Hematopoietic multipotent progenitor cell treated with erythropoietin and hydrocortisone succinate and interleukin-3 and kit ligand, for 17 days (in vitro differentiated cells): ENCODE measurements around the gene LENEP.
A peak's percentile ranks its signal among the peaks of the same experiment; 100 is the strongest.

ENCODE experiments used
- DNase-seq: peaks from one replicate; pipeline ENCODE4 v3.0.0-alpha.2; 2015; ENCODE audit warnings: low spot score

The LENEP gene

GRCh38 chr1:155011437-155012025, 18.1 kb downstream of the LENEP start:
- no peak for DNase-seq

- DNase-seq, result peak; percentile 87
These were observed 18.7 kb downstream of the LENEP start for GRCh38 chr1:155012026-155012546.

GRCh38 chr1:155012776-155013602, 19.6 kb downstream of the LENEP start:
- no peak for DNase-seq

- DNase-seq, result no peak
These were observed 20.2 kb downstream of the LENEP start for GRCh38 chr1:155013632-155014031.

- no peak for DNase-seq
These were observed 21.5 kb downstream of the LENEP start for GRCh38 chr1:155014709-155015508.

GRCh38 chr1:155015527-155016230, 22.3 kb downstream of the LENEP start:
- no peak for DNase-seq

- no peak for DNase-seq
These were observed 22.9 kb downstream of the LENEP start for GRCh38 chr1:155016231-155016831.

- peak; percentile 89 for DNase-seq
These were observed 23.9 kb downstream of the LENEP start for GRCh38 chr1:155017041-155017945.

- DNase-seq, result no peak
These were observed 24.5 kb downstream of the LENEP start for GRCh38 chr1:155017946-155018316.

GRCh38 chr1:155018617-155019348, 25.4 kb downstream of the LENEP start:
- no peak for DNase-seq

GRCh38 chr1:155019377-155020245, 26.2 kb downstream of the LENEP start:
- no peak for DNase-seq

GRCh38 chr1:155022136-155022926, 28.9 kb downstream of the LENEP start:
- no peak for DNase-seq

- DNase-seq, result no peak
These were observed 29.5 kb downstream of the LENEP start for GRCh38 chr1:155022927-155023236.

GRCh38 chr1:155023627-155024026, 30.2 kb downstream of the LENEP start:
- DNase-seq, result no peak

- no peak for DNase-seq
These were observed 30.9 kb downstream of the LENEP start for GRCh38 chr1:155024315-155024714.

GRCh38 chr1:155026154-155026553, 32.8 kb downstream of the LENEP start:
- DNase-seq, result no peak

- no peak for DNase-seq
These were observed 33.2 kb downstream of the LENEP start for GRCh38 chr1:155026588-155026987.
